DOHH2 (cell line): ENCODE data around the gene PPWD1.

ENCODE experiments used
- CTCF ChIP-seq: fragments of 200-600 bp; sonication (generic); IDR thresholded peaks from one replicate; pipeline ENCODE4 v1.5.1; 2014; ENCODE audit warnings: antibody characterized with exemption, mild to moderate bottlenecking, low read depth, low read length; ENCODE audit not compliant: poor library complexity, severe bottlenecking
- EZH2phosphoT487 ChIP-seq: fragments of 200-600 bp; sonication (generic); IDR thresholded peaks from 2 replicates; pipeline ENCODE4 v1.6.1; 2017; ENCODE audit warnings: borderline replicate concordance, mild to moderate bottlenecking, antibody characterized with exemption, low read length, moderate library complexity, mixed read lengths

- no peak for TF ChIP-seq EZH2phosphoT487
- TF ChIP-seq CTCF: no peak
Observed at GRCh38 chr5:65553941-65554340, 9.2 kb upstream of the PPWD1 start.
